ENCODE results near the gene HIPK4. TPM values are rescaled to one million over a fixed set of nuclear protein-coding genes. Genes with fewer than 3 reads are reported as not detected.

Gene HIPK4
- total RNA-seq, 2 donors from 2014 or later = 0.14 to 2.6 TPM

DNA sequence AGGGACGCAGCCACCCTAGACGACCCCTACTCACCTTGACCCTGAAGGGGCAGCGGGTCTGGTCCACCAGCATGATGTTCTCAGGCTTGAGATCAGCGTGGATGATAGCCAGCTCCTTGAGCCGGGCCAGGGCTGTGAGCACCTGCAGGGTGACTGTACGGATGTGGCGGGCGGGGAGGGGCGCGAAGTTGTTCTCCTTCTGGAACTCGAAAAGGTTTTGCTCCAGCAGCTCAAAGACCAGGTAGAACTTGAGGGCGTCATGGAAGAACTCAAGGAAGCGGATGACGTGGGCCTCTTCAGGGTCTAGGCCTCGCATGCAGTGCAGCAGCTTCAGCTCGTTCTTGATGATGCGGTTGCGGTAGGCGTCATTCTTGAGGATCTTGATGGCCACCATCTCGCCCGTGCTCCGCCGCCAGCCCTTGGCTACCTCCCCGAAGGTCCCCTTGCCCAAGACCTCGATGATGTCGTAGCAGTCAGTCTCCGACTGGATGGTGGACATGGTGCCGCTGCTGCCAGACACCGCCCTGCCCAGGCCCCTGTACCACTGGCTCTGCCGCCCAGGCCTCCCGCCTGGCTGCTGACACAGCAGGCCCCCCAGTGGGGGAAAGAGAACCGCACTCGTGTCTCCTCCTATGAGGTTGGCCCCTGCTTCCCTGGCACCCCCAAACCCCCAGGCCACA, 437 bp downstream of the HIPK4 start:
- TF ChIP-seq POLR2AphosphoS5 (IDR thresholded peaks at IDR 0.05) (no peak), POLR2A (IDR thresholded peaks at IDR 0.05) (no peak)
- TF ChIP-seq, protein P1, sequence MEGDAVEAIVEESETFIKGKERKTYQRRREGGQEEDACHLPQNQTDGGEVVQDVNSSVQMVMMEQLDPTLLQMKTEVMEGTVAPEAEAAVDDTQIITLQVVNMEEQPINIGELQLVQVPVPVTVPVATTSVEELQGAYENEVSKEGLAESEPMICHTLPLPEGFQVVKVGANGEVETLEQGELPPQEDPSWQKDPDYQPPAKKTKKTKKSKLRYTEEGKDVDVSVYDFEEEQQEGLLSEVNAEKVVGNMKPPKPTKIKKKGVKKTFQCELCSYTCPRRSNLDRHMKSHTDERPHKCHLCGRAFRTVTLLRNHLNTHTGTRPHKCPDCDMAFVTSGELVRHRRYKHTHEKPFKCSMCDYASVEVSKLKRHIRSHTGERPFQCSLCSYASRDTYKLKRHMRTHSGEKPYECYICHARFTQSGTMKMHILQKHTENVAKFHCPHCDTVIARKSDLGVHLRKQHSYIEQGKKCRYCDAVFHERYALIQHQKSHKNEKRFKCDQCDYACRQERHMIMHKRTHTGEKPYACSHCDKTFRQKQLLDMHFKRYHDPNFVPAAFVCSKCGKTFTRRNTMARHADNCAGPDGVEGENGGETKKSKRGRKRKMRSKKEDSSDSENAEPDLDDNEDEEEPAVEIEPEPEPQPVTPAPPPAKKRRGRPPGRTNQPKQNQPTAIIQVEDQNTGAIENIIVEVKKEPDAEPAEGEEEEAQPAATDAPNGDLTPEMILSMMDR (IDR thresholded peaks at IDR 0.05) = no peak

DNA sequence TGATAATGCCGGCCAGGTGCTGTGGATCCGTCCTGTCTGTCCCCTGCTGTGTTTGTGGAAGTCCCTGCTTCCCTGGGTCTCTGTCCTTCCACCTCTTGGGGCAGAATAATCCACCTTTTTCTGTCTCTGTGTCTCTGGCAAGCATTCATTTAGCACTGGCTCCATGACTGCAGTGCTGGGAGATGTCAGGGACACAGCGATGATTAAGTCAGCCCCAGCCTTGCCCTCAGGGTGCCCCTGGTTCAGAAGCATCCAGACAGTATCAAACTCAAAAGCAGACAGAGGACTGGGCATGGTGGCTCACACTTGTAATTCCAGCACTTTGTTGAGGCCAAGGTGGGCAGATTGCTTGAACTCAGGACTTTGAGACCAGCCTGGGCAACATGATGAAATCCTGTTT, 1.5 kb downstream of the HIPK4 start:
- WGBS = 75% methylated on average over 3 of the region's 3 CpGs
- H3K4me3 ChIP-seq = no peak overlapping the region
- no peaks in the 10 kb centered on the region for H3K4me1 ChIP-seq (replicated peaks)
- TF ChIP-seq POLR2A (IDR thresholded peaks at IDR 0.05) (no peak), POLR2AphosphoS5 (IDR thresholded peaks at IDR 0.05) (no peak)
- TF ChIP-seq, protein P1 (IDR thresholded peaks at IDR 0.05) = no peak
- H3K27ac ChIP-seq = no peak overlapping the region
- H3K36me3 ChIP-seq = no peaks in the 10 kb centered on the region
- H3K27me3 ChIP-seq (replicated peaks; ENCODE audit: insufficient read depth) = no peaks in the 10 kb centered on the region
- H3K9me3 ChIP-seq = no peaks in the 10 kb centered on the region
- intact Hi-C loops (cut with DNase I) = no loop called here
- no peak for DNase-seq (ENCODE audit: low spot score)

More for the DNA sequence above, 437 bp downstream of the HIPK4 start:
- no peaks in the 10 kb centered on the region for H3K27me3 ChIP-seq (replicated peaks; ENCODE audit: insufficient read depth)
- H3K9me3 ChIP-seq = no peaks in the 10 kb centered on the region
- H3K4me3 ChIP-seq = no peak overlapping the region
- intact Hi-C loops (cut with DNase I) = no loop called here
- 97% methylated on average over 33 of the region's 33 CpGs for WGBS
- DNase-seq (ENCODE audit: low spot score) = no peak
- no peak overlapping the region for H3K27ac ChIP-seq
- no peaks in the 10 kb centered on the region for H3K4me1 ChIP-seq (replicated peaks)
- H3K36me3 ChIP-seq = no peaks in the 10 kb centered on the region

DNA sequence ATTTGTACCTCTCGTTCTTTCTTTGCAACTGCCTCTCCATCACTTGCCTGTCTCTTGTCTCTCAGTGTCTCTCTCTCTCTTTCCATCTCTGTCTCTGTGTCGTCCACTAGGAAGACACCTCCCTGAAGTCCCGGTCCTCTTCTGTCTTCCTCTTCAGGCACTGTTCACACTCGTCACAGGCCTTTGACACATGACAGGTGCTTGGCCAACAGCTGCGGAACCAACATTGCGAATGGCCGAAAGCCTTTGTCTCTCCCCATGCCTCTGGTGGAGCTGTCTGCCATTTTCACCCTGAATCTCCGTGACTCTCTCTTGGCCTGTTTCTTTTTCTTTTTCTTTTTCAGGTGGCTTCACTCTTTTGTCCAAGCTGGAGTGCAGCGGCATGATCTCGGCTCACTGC, 2.8 kb downstream of the HIPK4 start:
- Histone ChIP-seq H3K27me3 (replicated peaks; ENCODE audit: insufficient read depth) (no peaks in the 10 kb centered on the region), H3K27ac (no peak overlapping the region), H3K36me3 (no peaks in the 10 kb centered on the region), H3K4me3 (no peak overlapping the region), H3K9me3 (no peaks in the 10 kb centered on the region), H3K4me1 (replicated peaks) (no peaks in the 10 kb centered on the region)
- 96% methylated on average over 10 of the region's 10 CpGs for WGBS
- no peak for TF ChIP-seq POLR2AphosphoS5 (IDR thresholded peaks at IDR 0.05)
- no peak for TF ChIP-seq POLR2A (IDR thresholded peaks at IDR 0.05)
- TF ChIP-seq, protein P1 (IDR thresholded peaks at IDR 0.05) = no peak
- DNase-seq (ENCODE audit: low spot score) = no peak
- intact Hi-C loops (cut with DNase I) = no loop called here

DNA sequence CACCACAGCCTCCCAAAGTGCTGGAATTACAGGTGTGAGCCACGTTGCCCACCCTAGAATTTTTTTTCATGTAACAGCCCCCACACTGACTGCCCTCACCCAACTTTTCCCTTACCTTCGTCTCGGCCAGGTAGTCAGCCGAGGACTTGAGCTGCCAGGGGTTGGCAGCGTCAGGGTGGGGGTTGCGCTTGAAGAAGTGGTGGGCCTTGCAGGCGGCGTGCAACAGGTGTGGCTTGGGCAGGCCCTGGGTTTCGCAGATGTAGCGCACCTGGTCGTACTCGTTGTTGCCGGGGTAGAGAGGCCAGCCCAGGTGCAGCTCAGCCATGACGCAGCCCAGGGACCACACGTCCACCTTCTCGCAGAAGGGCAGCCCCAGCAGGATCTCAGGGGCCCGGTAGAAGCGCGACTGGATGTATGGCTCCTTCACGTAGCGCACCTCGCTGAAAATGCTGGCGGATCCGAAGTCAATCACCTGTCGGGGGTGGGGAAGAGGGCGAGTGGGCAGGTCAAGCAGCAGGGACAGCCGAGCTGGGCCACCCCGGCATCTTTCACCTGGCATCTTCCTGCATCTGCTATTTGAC, 6.2 kb downstream of the HIPK4 start:
- no peak overlapping the region for H3K4me3 ChIP-seq
- H3K4me1 ChIP-seq (replicated peaks) = no peaks in the 10 kb centered on the region
- H3K27ac ChIP-seq = no peak overlapping the region
- no peak for DNase-seq (ENCODE audit: low spot score)
- no peaks in the 10 kb centered on the region for H3K36me3 ChIP-seq
- intact Hi-C loops (cut with DNase I) = no loop called here
- TF ChIP-seq POLR2A (IDR thresholded peaks at IDR 0.05) (no peak), POLR2AphosphoS5 (IDR thresholded peaks at IDR 0.05) (no peak)
- TF ChIP-seq, protein P1 (IDR thresholded peaks at IDR 0.05) = no peak
- no peaks in the 10 kb centered on the region for H3K27me3 ChIP-seq (replicated peaks; ENCODE audit: insufficient read depth)
- H3K9me3 ChIP-seq = no peaks in the 10 kb centered on the region
- WGBS = 80% methylated on average over 28 of the region's 28 CpGs

DNA sequence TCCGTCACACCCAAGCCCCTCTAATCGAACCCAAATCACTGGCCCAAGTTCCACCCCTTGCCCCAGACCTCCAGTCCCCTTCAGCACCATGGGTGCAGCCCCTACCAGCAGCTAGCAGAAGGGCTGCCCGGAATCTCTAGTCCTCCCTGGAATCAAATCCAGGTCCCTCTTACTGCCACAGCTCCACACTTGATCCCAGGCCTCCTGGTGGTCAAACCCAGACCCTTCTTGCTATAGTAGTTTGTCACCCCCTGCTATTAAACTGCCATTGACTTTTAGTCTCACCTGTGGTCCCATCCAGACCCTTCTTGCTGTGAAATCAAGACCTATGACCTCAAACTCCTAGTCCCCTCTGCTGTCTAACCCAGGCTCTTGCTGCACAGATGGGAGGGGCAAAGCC, 8.7 kb downstream of the HIPK4 start:
- Histone ChIP-seq H3K4me1 (replicated peaks) (no peaks in the 10 kb centered on the region), H3K4me3 (no peak overlapping the region), H3K27ac (no peak overlapping the region), H3K36me3 (peaks cover 0 to 4% of the 10 kb centered on the region in 2 donors), H3K9me3 (no peaks in the 10 kb centered on the region), H3K27me3 (replicated peaks; ENCODE audit: insufficient read depth) (no peaks in the 10 kb centered on the region)
- TF ChIP-seq POLR2A (IDR thresholded peaks at IDR 0.05) (no peak), POLR2AphosphoS5 (IDR thresholded peaks at IDR 0.05) (no peak)
- TF ChIP-seq, protein P1 (IDR thresholded peaks at IDR 0.05) = no peak
- WGBS = 81% methylated on average over 3 of the region's 3 CpGs
- no peak for DNase-seq (ENCODE audit: low spot score)
- intact Hi-C loops (cut with DNase I) = no loop called here
